Activated gamma-delta T cell treated with Interleukin-2 at 50 U/mL for 16 hours (primary cell): ENCODE measurements around the gene GOLGA6L10.
"Not testable (repeated sequence)": the region's sequence is repeated elsewhere in the genome, so short reads cannot be mapped to it uniquely, and the experiment has no call there.

Source experiments
- DNase-seq: peaks from one replicate; pipeline ENCODE4 v3.0.0-alpha.2; 2020

Gene GOLGA6L10

DNA sequence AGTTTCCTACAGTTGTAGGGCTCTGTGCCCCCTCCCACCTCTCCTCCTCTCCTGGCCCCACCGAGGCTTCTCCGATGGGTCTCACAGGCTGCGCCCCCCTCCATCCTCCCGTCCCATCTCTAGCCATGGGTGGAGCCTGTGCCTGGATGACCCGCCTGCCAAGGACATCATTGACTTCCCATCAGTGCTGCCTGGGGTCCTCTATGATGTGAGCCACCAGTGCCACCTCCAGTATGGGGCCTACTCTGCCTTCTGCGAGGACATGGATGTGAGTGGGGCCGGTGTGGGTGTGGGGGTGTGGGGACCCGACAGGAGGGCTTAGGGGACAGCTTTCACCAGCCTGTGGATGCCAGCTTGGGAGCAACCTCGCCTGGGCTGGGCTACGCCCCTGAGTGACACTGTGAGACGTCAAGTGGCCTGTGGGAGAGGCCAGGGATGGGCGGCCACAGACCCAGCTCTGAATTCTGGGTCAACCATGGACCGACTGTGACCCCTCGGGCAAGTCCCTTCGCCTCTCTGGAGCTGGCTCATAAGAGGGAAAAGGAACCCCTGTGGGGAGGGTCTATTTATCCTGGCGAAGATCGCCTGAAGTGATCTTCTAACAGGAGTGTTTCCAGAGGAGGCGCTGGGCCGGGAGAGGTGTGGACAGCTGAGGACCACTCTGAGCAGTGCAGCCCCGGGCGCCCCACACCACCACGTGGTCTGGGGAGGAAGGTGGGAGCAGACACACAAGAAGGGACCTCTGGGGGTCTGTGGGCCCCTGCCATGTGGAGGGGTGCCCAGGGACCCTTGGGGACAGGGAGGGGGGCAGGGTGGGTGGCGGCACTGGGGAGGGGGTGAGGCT lies 32.8 kb downstream of the GOLGA6L10 start:
- not testable (repeated sequence) for DNase-seq

GRCh38 chr15:82315519-82316246 lies 33.6 kb downstream of the GOLGA6L10 start:
- no peak for DNase-seq

DNA sequence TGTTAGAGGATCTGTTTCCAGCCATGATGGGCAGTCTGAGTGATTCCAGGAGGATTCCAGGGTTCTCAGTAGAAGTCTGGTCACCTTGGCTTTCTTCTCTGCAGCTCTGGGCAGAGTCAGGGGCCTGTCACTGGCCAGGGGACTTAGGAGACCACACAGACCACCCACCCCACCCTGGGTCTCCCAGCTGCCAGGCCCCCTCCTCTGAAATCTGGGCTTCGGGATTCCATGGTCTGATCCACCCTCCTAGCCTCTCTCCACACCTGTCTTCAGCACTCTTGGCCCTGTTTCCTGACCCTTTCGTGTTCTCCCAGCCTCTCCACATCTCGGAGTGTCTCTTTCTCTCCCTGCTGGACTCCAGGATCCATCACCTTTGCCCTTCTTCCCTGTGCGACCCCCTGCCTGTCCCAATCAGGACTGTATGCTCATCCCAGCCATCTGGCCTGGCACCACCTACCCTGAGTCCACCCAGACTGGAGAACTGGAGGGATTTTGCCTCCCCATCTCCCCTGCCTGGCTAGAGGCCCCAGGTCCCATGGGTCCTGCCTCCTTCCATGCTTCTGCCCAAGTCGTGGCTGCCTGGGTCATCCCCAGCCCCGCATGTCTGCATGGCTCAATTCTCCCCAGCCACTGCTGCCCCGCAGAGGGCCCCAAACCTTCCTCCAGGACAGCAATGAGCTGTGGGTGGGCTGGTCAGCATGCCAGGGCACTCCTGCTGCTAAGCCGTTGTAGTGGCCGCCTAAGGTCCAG lies 34.3 kb downstream of the GOLGA6L10 start:
- DNase-seq: no peak

GRCh38 chr15:82313951-82314768 lies 35.1 kb downstream of the GOLGA6L10 start:
- not testable (repeated sequence) for DNase-seq

- DNase-seq: no peak
Observed at GRCh38 chr15:82313446-82313845, 35.8 kb downstream of the GOLGA6L10 start.

- no peak for DNase-seq
Observed at GRCh38 chr15:82312586-82313349, 36.5 kb downstream of the GOLGA6L10 start.

- not testable (repeated sequence) for DNase-seq
Observed at GRCh38 chr15:82311321-82311720, 38.0 kb downstream of the GOLGA6L10 start.

GRCh38 chr15:82309802-82310201 lies 39.5 kb downstream of the GOLGA6L10 start:
- DNase-seq: no peak

GRCh38 chr15:82307714-82308081 lies 41.6 kb downstream of the GOLGA6L10 start:
- no peak for DNase-seq

GRCh38 chr15:82306791-82307713 lies 42.2 kb downstream of the GOLGA6L10 start:
- DNase-seq: no peak

- no peak for DNase-seq
Observed at GRCh38 chr15:82305621-82306048, 43.6 kb downstream of the GOLGA6L10 start.

DNA sequence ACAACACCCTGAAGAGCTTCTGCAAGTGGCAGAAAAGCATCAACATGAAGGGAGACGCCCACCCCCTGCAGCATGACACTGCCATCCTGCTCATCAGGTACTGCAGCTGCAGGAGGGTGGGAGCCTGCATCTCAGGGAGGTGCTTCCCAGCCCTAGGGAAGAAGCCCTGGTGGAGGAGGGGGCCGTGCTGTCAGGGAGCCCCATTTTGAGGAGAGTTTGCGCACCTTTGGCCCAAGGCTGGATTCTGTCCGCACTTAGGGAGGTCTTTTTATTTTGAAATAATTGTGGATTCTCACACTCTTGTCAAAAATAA lies 44.5 kb downstream of the GOLGA6L10 start:
- no peak for DNase-seq

DNA sequence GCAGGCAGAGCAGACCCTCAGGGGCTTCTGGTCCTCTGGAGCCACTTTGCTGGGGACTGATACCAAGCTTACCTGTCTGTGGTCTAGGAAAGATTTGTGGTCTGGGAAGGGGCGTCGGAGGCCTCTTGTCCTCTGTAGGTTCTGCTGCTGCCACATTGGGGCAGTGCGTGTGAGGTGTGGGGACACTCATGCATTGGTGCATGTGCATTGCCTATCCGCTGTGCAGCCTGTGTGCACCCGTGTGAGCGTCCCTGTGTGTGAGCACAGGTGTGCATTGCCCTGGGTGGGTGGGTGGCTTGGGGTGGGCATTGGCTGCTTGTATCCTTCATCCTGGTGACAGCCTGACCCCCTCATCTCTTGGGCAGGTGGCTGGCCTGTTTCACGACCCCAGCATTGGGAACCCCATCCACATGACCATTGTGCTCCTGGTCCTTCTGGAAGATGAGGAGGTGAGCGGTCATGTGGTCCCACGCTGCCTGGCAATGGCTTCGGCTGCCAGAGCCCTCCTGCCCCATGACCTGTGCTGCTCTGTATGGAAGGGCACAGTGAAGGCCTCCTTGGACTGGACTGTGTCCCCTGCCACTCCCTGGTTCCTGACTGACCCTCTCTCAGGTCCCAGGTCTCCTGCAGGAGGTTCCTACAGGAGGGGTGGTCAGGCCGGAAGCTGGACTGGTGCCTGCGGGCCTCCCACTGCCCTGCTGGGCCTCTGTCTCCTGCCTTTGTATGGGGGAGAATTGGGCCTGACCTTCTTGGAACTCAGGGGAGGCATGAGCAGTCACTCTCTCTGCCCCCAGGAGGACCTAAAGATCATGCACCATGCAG lies 45.1 kb downstream of the GOLGA6L10 start:
- no peak for DNase-seq

GRCh38 chr15:82301296-82302016 lies 47.8 kb downstream of the GOLGA6L10 start:
- DNase-seq: no peak

DNA sequence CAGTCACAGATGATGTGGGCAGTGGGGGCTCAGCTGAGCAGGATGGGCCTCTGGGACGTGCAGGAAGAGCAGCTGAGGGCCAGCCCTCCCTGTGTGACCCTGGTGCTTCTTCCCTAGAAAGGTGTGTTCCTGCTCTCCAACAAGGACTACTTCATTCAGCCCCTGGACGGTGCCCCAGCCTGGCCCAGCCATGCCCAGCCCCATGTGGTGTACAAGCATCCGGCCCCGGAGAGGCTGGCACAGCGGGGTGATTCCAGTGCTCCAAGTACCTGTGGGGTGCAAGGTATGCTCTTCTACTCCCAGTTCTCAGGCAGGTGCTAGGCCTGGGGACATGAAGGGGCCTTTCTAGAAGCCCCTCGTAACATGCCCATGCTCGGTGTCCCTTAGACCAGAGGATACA lies 48.4 kb downstream of the GOLGA6L10 start:
- DNase-seq: no peak

DNA sequence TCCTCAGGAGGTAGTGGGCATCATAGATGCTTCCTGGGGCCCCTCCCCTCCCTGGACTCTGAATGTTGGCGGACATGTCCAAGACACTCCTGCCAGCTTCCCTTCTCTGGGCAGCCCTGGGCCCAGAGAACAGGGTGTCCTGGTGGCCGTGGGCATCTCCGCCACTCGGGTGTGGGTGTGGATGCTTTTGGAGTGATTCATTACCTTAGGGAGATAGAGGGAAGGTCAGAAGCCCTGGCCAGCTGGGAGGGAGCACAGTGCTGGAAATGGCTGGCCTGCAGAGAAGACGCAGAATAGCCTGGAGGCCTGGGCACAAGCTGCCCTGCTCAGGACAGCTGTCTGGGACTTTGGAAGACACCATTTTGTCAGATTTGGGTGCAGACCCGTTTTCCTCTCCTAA lies 48.9 kb downstream of the GOLGA6L10 start:
- not testable (repeated sequence) for DNase-seq

DNA sequence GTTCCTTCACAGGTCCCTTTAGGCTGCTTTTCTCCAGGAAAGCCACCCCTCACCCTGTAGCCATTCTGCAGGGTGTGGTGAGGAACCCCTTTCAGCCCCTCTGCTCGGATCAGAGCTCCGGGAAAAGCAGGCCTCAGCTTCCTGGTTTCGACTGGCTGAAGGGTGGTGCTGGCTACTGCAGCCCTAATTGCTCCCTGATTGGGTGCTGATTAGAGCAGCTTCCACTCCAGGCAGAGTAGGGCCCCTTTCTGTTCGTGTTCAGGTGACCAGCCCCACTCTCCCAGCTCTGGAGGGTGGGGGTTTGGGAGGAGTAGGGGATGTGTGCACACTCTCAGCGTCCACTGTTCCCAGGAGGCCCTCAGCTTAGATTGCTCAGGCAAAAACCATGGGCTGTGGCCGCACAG lies 49.8 kb downstream of the GOLGA6L10 start:
- not testable (repeated sequence) for DNase-seq

DNA sequence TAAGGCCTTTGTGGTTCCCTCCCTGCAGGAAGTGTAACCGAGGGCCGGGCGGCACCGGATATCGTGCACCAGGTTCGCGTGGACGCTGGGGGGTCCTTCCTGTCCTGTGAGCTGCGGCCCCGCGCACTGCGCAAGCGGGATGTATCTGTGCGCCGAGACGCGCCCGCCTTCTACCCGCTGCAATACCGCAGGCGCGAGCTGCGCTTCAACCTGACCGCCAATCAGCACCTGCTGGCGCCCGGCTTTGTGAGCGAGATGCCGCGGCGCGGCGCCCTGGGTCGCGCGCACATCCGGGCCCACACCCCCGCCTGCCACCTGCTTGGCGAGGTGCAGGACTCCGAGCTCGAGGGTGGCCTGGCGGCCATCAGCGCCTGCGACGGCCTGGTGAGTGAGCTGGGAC lies 50.8 kb downstream of the GOLGA6L10 start:
- DNase-seq: peak; percentile 68

DNA sequence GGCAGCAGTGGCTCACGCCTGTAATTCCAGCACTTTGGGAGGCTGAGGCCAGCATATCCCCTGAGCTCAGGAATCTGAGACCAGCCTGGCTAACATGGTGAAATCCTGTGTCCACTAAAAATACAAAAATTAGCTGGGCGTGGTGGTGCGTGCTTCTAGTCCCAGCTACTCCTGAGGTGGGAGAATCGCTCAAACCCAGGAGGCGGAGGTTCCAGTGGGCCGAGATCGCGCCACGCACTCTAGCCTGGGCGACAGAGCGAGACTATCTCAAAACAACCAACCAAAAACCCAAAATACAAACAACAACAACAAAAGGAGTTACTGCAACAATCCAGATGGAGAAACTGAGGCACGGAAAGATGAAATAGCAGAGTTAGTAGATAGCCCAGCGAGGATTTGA lies 51.2 kb downstream of the GOLGA6L10 start:
- DNase-seq: no peak
